CD8-positive, alpha-beta memory T cell (primary cell): ENCODE measurements around the gene CELF2. TPM values are rescaled to one million over a fixed set of nuclear protein-coding genes. Genes with fewer than 3 reads are reported as not detected.

Source experiments
- CTCF ChIA-PET: fragments of 350-600 bp; sonication (Branson Sonifier 250); formaldehyde crosslinking; loops from one replicate; lab custom pipeline; 2021; ENCODE audit warnings: antibody characterized with exemption; lab: Charles Lee
- POLR2A ChIA-PET: fragments of 350-600 bp; sonication (Branson Sonifier 250); formaldehyde crosslinking; loops from one replicate; lab custom pipeline; 2021; ENCODE audit warnings: antibody characterized with exemption; lab: Charles Lee
- DNase-seq, 5 donors: peaks; one replicate each; pipeline versions ENCODE4 v3.0.0 to v3.0.0-alpha.2; 2020 to 2022; ENCODE audit warnings: mixed read lengths in 1 of 5
- H3K27ac ChIP-seq: one replicate; pipeline ENCODE4 v1.7.0; 2013; ENCODE audit warnings: low read depth, mild to moderate bottlenecking, low read length, moderate library complexity
- H3K27me3 ChIP-seq: 2 replicates; pipeline ENCODE4 v1.7.0; 2013; ENCODE audit warnings: low read length, mild to moderate bottlenecking; ENCODE audit not compliant: insufficient read depth, poor library complexity, severe bottlenecking
- H3K36me3 ChIP-seq: 2 replicates; pipeline ENCODE4 v1.7.0; 2013; ENCODE audit warnings: mild to moderate bottlenecking, low read length, moderate library complexity; ENCODE audit not compliant: insufficient read depth
- H3K4me1 ChIP-seq: 2 replicates; pipeline ENCODE4 v1.7.0; 2013; ENCODE audit warnings: mild to moderate bottlenecking, low read length, moderate library complexity; ENCODE audit not compliant: insufficient read depth
- H3K4me3 ChIP-seq: 2 replicates; pipeline ENCODE4 v1.7.0; 2013; ENCODE audit warnings: mild to moderate bottlenecking, low read length
- H3K9me3 ChIP-seq: 2 replicates; pipeline ENCODE4 v1.7.0; 2013; ENCODE audit warnings: mild to moderate bottlenecking, low read length
- H3K27ac Mint-ChIP-seq, 8 donors: one replicate each; pipeline ENCODE4 v1.8.0; 2020 to 2021; ENCODE audit warnings: mixed read lengths in 8 of 8, mild to moderate bottlenecking in 6 of 8, inconsistent platforms in 3 of 8, moderate library complexity in 3 of 8
- H3K27me3 Mint-ChIP-seq, 2 donors: one replicate each; pipeline ENCODE4 v1.8.0; 2020 to 2021; ENCODE audit warnings: mixed read lengths in 2 of 2, mild to moderate bottlenecking in 1 of 2, moderate library complexity in 1 of 2
- H3K36me3 Mint-ChIP-seq, 3 donors: one replicate each; pipeline ENCODE4 v1.8.0; 2020 to 2021; ENCODE audit warnings: mixed read lengths in 3 of 3, inconsistent platforms in 1 of 3, mild to moderate bottlenecking in 1 of 3
- H3K4me1 Mint-ChIP-seq, 3 donors: one replicate each; pipeline ENCODE4 v1.8.0; 2020 to 2021; ENCODE audit warnings: mixed read lengths in 3 of 3, inconsistent platforms in 1 of 3, mild to moderate bottlenecking in 1 of 3
- H3K4me3 Mint-ChIP-seq, 7 donors: one replicate each; pipeline ENCODE4 v1.8.0; 2020 to 2021; ENCODE audit warnings: mixed read lengths in 7 of 7, mild to moderate bottlenecking in 6 of 7, moderate library complexity in 4 of 7, inconsistent platforms in 2 of 7
- H3K9me3 Mint-ChIP-seq, 5 donors: one replicate each; pipeline ENCODE4 v1.8.0; 2020 to 2022; ENCODE audit warnings: mixed read lengths in 5 of 5, mild to moderate bottlenecking in 3 of 5, moderate library complexity in 2 of 5, inconsistent platforms in 1 of 5
- polyA plus RNA-seq: library from polyadenylated mRNA; unstranded; fragments of 300-500 nt; fragmentation: Illumina TruSeq; gene quantifications from one replicate; pipeline ENCODE4 v1.2.3, GENCODE V29; 2021
- total RNA-seq, 2 experiments: library from RNA; stranded (reverse); gene quantifications; one replicate each; pipeline ENCODE4 v1.2.3, GENCODE V29; 2021

CELF2 gene
- total and polyA plus RNA-seq, 3 experiments from 2014 or later = 154 to 166 (median 155) TPM

GRCh38 chr10:11005725-11006427 is 11.8 kb upstream of the CELF2 start:
- no peaks in the 10 kb centered on the region for H3K9me3 ChIP-seq
- Mint-ChIP-seq H3K4me3 (no peak overlapping the region), H3K9me3 (no peaks in the 10 kb centered on the region), H3K36me3 (no peaks in the 10 kb centered on the region), H3K4me1 (peaks cover 5 to 13% (median 10%) of the 10 kb centered on the region in 3 donors), H3K27ac (no peak overlapping the region), H3K27me3 (peaks cover 20 to 63% of the 10 kb centered on the region in 2 donors)
- no peaks in the 10 kb centered on the region for H3K4me1 ChIP-seq
- no peaks in the 10 kb centered on the region for H3K36me3 ChIP-seq
- POLR2A ChIA-PET = no interaction called here
- DNase-seq = no peak
- no peak overlapping the region for H3K27ac ChIP-seq
- H3K27me3 ChIP-seq = peaks cover 9% of the 10 kb centered on the region
- CTCF ChIA-PET = interaction anchor here (1.3 kb wide), 1 partner anchor 266 kb away, joined by 3 read pairs; no protein-coding TSS in a partner anchor
- H3K4me3 ChIP-seq = no peak overlapping the region

GRCh38 chr10:11006428-11006825 is 11.2 kb upstream of the CELF2 start:
- Histone ChIP-seq H3K4me3 (no peak overlapping the region), H3K27ac (no peak overlapping the region), H3K36me3 (no peaks in the 10 kb centered on the region), H3K4me1 (no peaks in the 10 kb centered on the region), H3K9me3 (no peaks in the 10 kb centered on the region), H3K27me3 (peaks cover 9% of the 10 kb centered on the region)
- Mint-ChIP-seq H3K9me3 (no peaks in the 10 kb centered on the region), H3K27ac (no peak overlapping the region), H3K27me3 (peaks cover 20 to 69% of the 10 kb centered on the region in 2 donors), H3K4me1 (peaks cover 5 to 13% (median 10%) of the 10 kb centered on the region in 3 donors), H3K4me3 (no peak overlapping the region), H3K36me3 (no peaks in the 10 kb centered on the region)
- CTCF ChIA-PET = interaction anchor here (1.3 kb wide), 1 partner anchor 265 kb away, joined by 3 read pairs; no protein-coding TSS in a partner anchor
- POLR2A ChIA-PET = no interaction called here
- DNase-seq = no peak

DNA sequence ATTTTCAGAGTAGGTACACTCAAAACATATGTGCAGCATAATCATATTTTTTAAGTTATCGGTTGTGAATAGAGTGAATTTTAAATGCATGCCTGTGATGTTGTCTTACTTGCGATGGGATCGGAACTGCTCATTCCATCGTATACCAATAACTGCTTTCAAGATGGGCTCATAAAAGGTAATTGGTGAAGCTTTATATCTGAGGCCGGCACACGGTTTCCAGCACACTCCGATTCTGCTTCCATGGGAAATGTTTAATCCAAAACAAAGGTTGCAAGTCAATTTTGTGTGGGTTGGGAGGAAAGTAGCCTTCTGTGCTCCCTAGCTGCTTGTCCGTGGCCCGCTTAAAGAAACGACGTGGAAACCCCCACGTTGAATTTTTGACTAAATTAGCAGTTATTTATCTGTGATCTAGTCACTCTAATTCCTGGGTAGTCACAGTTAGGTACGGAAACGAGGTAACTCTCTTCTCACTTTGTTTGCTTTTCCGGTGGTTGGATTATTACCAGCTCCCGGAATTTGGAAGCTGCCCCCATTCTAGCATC is 10.1 kb upstream of the CELF2 start:
- Mint-ChIP-seq H3K4me3 (no peak overlapping the region), H3K9me3 (no peaks in the 10 kb centered on the region), H3K36me3 (no peaks in the 10 kb centered on the region), H3K27ac (no peak overlapping the region), H3K27me3 (peaks cover 26 to 72% of the 10 kb centered on the region in 2 donors), H3K4me1 (peaks cover 5 to 13% (median 10%) of the 10 kb centered on the region in 3 donors)
- Histone ChIP-seq H3K4me1 (no peaks in the 10 kb centered on the region), H3K36me3 (no peaks in the 10 kb centered on the region), H3K27me3 (peaks cover 9% of the 10 kb centered on the region), H3K4me3 (no peak overlapping the region), H3K27ac (no peak overlapping the region), H3K9me3 (no peaks in the 10 kb centered on the region)
- ChIA-PET POLR2A (no interaction called here), CTCF (interaction anchor here (1.3 kb wide), 2 partner anchors 8 to 264 kb away, joined by 3 read pairs; no protein-coding TSS in a partner anchor)
- DNase-seq = no peak

DNA sequence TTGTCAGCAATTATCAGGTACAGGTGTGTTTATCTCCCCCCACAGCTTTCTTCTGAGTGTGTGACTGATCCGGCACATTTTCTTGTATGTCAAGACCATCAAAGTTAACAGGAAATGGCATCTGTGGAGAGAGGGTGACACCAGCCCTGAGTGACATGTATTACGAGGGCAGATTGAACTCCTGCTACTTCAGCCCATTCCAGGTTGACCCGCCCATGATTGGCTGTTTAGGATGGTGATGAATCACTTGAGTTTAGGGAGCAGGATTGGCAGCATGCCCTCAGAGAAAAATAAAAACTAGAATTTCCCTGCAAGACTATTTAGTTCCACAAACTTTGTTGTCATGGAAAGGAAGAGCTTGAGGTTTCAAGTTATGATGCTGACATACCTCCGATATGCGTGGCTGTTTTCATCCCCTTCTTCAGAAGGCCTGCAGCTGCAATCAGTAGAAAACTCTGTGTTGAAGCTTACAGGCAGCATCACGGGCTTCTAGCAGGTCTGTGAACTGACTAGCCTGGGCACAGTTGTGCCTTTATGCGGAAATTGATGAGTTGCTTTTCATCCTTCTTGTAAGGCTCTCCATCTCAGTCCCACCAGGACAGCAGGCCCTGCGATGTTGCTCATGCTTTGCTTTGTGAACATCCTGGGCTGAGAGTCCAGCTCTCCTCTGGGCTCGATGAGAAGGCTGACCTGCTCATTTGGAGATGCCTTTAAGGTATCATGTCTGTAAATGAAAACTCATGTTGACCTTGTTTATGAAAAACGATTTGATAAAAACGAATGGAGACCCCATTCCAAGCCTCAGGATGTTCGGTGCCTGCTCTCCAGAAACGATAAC is 8.0 kb upstream of the CELF2 start:
- no peak overlapping the region for H3K27ac ChIP-seq
- Mint-ChIP-seq H3K27ac (no peak overlapping the region), H3K27me3 (peaks cover 33 to 84% of the 10 kb centered on the region in 2 donors), H3K4me3 (peak overlapping the region in 2 of 7 donors; percentile 6 to 37), H3K36me3 (peaks cover 0 to 4% (median 2%) of the 10 kb centered on the region in 3 donors), H3K9me3 (no peaks in the 10 kb centered on the region), H3K4me1 (peaks cover 5 to 13% (median 10%) of the 10 kb centered on the region in 3 donors)
- H3K4me1 ChIP-seq = no peaks in the 10 kb centered on the region
- H3K9me3 ChIP-seq = no peaks in the 10 kb centered on the region
- peaks cover 14% of the 10 kb centered on the region for H3K27me3 ChIP-seq
- H3K36me3 ChIP-seq = no peaks in the 10 kb centered on the region
- ChIA-PET CTCF (no interaction called here), POLR2A (no interaction called here)
- no peak overlapping the region for H3K4me3 ChIP-seq
- peak in 1 of 5 donors; percentile 61 for DNase-seq

DNA sequence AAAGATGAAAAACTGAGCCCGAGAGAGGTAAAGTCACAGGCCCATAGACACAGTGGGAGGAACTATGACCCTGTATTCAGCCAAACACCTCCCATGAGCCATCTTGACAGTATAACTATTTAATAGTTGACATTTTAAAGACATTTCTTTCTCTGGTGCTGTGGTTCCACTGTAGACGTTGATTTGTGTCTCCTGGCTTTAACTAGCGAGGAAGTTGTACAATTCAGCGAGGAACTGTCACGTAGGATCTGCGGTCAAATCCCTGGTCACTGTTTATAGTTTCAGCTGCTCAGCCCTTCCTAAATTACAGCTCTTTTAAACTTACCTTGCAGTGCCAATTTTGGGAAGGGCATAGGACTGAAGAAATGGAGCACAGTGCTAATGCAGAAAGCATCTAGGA is 7.1 kb upstream of the CELF2 start:
- peaks cover 0 to 4% (median 2%) of the 10 kb centered on the region in 3 donors for H3K36me3 Mint-ChIP-seq
- DNase-seq = no peak
- no peaks in the 10 kb centered on the region for H3K9me3 Mint-ChIP-seq
- H3K4me3 Mint-ChIP-seq = no peak overlapping the region
- no peaks in the 10 kb centered on the region for H3K9me3 ChIP-seq
- H3K27me3 Mint-ChIP-seq = peaks cover 33 to 89% of the 10 kb centered on the region in 2 donors
- ChIA-PET POLR2A (no interaction called here), CTCF (no interaction called here)
- no peaks in the 10 kb centered on the region for H3K4me1 ChIP-seq
- no peak overlapping the region for H3K27ac Mint-ChIP-seq
- H3K4me1 Mint-ChIP-seq = peaks cover 5 to 13% (median 10%) of the 10 kb centered on the region in 3 donors
- no peak overlapping the region for H3K4me3 ChIP-seq
- H3K27ac ChIP-seq = no peak overlapping the region
- H3K36me3 ChIP-seq = no peaks in the 10 kb centered on the region
- peaks cover 14% of the 10 kb centered on the region for H3K27me3 ChIP-seq

GRCh38 chr10:11011436-11011835 is 6.2 kb upstream of the CELF2 start:
- CTCF ChIA-PET = no interaction called here
- Mint-ChIP-seq H3K4me3 (no peak overlapping the region), H3K36me3 (peaks cover 0 to 4% (median 2%) of the 10 kb centered on the region in 3 donors), H3K27me3 (peaks cover 38 to 87% of the 10 kb centered on the region in 2 donors), H3K9me3 (no peaks in the 10 kb centered on the region), H3K4me1 (peaks cover 5 to 13% (median 10%) of the 10 kb centered on the region in 3 donors), H3K27ac (no peak overlapping the region)
- Histone ChIP-seq H3K27me3 (peaks cover 19% of the 10 kb centered on the region), H3K27ac (no peak overlapping the region), H3K9me3 (no peaks in the 10 kb centered on the region), H3K4me1 (no peaks in the 10 kb centered on the region), H3K4me3 (no peak overlapping the region), H3K36me3 (no peaks in the 10 kb centered on the region)
- POLR2A ChIA-PET = no interaction called here
- DNase-seq = no peak

DNA sequence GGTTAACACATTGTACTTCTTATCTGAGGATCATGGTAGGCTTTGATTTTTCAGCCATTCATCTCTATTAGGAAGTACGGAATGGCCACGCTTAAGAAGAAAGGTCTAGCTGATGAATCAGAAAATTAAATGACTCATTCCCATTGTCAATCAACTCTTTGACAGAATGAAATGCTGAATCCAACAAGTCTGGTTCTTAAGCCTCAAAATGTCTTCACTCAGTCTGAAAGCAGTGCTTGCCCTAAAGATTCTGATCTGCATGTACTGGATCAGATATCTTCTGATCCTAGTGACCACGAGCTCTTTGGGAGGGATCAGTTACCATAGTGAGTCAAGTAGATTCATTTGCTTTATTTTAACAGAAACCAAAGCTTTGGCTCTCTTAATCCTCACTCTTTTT is 5.7 kb upstream of the CELF2 start:
- ChIA-PET POLR2A (no interaction called here), CTCF (no interaction called here)
- Histone ChIP-seq H3K4me3 (no peak overlapping the region), H3K27me3 (peaks cover 24% of the 10 kb centered on the region), H3K27ac (no peak overlapping the region), H3K9me3 (no peaks in the 10 kb centered on the region), H3K4me1 (no peaks in the 10 kb centered on the region), H3K36me3 (no peaks in the 10 kb centered on the region)
- Mint-ChIP-seq H3K4me1 (peaks cover 5 to 16% (median 10%) of the 10 kb centered on the region in 3 donors), H3K27ac (no peak overlapping the region), H3K9me3 (no peaks in the 10 kb centered on the region), H3K4me3 (no peak overlapping the region), H3K36me3 (peaks cover 0 to 4% (median 2%) of the 10 kb centered on the region in 3 donors), H3K27me3 (peaks cover 43 to 88% of the 10 kb centered on the region in 2 donors)
- no peak for DNase-seq
